GM10248 (cell line): ENCODE measurements around the gene ACOD1.

Experiments
- CTCF ChIA-PET: fragments of 300-600 bp; sonication (Branson Sonifier 250); formaldehyde crosslinking; extraction: SDS; loops from one replicate; lab custom pipeline; 2021; ENCODE audit warnings: antibody characterized with exemption; lab: Yijun Ruan, JAX
- POLR2A ChIA-PET: fragments of 350-650 bp; sonication (Branson Sonifier 250); formaldehyde crosslinking; extraction: SDS; loops from one replicate; lab custom pipeline; 2020; ENCODE audit warnings: antibody characterized with exemption; lab: Yijun Ruan, JAX
- DNase-seq: peaks from one replicate; pipeline ENCODE4 v3.0.0; 2012; ENCODE audit errors: extremely low spot score
- TF ChIP-seq, protein P1 (sequence below): IDR thresholded peaks from 2 replicates; pipeline ENCODE4 v1.5.1; 2012; ENCODE audit warnings: mild to moderate bottlenecking, low read depth; ENCODE audit errors: extremely low read depth, missing control alignments, control extremely low read depth

The ACOD1 gene

DNA sequence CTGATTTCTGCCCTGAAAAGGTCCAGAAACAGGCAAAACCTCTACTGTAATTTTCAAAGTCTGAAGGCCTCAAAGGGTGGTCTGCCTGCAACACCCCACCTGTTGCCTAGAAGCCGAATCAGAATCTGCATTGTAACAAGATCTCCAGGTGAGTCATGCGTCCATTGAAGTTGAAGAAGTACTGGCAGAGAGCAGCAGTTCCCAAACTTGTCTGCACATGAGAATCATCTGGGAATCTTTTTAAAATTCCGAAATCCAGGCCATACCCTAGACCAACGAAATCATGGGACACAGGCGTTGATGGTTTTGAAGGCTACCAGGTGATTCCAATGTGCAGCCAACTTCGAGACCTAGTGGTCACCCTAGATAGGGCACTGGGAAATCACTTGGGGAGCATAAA lies 27.6 kb downstream of the ACOD1 start:
- ChIA-PET POLR2A (no interaction called here), CTCF (interaction anchor here (0.7 to 1.4 kb wide), 2 partner anchors 12 to 78 kb away, joined by 3 read pairs; no protein-coding TSS in a partner anchor)
- DNase-seq, result no peak
- TF ChIP-seq, protein P1, sequence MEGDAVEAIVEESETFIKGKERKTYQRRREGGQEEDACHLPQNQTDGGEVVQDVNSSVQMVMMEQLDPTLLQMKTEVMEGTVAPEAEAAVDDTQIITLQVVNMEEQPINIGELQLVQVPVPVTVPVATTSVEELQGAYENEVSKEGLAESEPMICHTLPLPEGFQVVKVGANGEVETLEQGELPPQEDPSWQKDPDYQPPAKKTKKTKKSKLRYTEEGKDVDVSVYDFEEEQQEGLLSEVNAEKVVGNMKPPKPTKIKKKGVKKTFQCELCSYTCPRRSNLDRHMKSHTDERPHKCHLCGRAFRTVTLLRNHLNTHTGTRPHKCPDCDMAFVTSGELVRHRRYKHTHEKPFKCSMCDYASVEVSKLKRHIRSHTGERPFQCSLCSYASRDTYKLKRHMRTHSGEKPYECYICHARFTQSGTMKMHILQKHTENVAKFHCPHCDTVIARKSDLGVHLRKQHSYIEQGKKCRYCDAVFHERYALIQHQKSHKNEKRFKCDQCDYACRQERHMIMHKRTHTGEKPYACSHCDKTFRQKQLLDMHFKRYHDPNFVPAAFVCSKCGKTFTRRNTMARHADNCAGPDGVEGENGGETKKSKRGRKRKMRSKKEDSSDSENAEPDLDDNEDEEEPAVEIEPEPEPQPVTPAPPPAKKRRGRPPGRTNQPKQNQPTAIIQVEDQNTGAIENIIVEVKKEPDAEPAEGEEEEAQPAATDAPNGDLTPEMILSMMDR, result no peak

DNA sequence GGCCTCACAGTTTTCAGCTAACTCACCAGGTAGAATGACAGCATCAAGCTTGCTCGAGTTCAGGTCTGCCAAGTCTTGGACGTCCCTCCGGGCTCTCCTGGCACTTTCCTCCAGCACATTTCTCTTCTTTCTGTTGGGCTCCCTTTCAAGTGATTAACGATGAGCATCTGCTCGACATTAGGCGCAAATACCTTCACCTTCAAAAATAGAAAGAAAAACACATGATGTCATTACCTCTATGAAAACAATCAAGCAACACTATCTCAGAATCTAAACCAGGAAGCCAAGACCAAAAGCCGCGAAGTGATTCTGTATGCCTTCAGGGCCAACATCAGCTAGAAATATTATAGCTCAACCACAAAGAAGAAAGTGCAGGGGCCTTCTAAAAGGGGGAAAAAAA lies 28.2 kb downstream of the ACOD1 start:
- no peak for DNase-seq
- ChIA-PET CTCF (interaction anchor here (0.7 to 1.4 kb wide), 5 partner anchors 9 to 1281 kb away, joined by 3 to 8 read pairs (median 4); no protein-coding TSS in a partner anchor), POLR2A (no interaction called here)
- TF ChIP-seq, protein P1, result no peak

DNA sequence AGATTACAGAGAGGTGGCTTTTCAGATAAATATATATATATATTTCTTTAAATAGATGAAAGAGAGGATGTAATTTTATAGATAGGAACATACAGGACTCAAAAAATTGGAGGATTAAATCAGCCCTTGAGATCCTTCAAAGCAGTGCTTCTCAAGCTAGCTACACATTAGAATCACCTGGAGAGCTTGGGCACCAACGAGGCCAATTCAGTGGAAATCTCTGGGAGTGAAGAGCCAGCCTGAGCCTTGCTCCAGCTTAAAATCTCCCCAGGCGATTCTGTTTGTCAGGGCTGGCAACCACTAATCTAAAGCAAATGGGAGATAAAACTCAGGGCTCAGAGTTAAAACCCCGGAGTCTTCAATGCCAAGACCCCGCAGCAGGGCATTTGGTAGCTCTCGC lies 28.6 kb downstream of the ACOD1 start:
- POLR2A ChIA-PET, result no interaction called here

DNA sequence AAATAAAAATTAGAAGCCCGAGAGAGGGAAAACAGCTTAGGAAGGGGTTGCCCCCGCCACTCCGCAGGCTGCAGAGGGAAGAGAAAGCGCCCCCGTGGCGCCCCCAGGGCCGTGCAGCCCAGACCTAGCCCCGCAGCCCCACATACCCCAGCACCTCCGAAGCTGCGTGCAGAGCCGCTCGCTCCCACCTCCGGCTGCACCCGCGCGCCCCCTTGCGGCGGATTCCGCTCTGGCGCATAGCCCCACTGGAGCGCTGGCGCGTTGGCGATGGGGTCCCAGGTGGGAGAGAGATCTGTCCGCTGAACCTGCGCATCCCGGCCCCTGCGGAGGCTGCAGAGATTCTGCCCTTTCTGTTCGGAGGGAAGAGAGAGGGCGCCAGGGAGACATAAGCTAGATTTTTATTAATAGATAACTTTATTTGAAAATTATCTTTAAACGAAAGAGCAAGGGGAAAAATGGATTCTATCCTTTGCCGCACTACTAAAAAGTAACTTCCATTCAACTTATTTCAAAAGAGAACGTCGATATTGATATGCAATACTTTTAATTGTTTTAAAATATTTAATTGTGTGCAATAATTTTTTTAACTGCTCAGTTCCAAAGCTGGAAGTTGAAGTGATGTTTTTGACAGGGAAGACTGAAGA lies 31.9 kb downstream of the ACOD1 start:
- CTCF ChIA-PET, result interaction anchor here (0.7 to 6.5 kb wide), 29 partner anchors 10 to 1513 kb away, joined by 3 to 57 read pairs (median 4); partner anchors contain the start of genes CLN5 and KCTD12
- POLR2A ChIA-PET, result no interaction called here
- TF ChIP-seq, protein P1, result peak; percentile 99
- DNase-seq, result peak; percentile 93

More for the DNA sequence above, 28.6 kb downstream of the ACOD1 start:
- TF ChIP-seq, protein P1, result no peak
- CTCF ChIA-PET, result interaction anchor here (0.7 to 1.4 kb wide), 7 partner anchors 9 to 1281 kb away, joined by 3 to 8 read pairs (median 4); no protein-coding TSS in a partner anchor
- DNase-seq, result no peak

DNA sequence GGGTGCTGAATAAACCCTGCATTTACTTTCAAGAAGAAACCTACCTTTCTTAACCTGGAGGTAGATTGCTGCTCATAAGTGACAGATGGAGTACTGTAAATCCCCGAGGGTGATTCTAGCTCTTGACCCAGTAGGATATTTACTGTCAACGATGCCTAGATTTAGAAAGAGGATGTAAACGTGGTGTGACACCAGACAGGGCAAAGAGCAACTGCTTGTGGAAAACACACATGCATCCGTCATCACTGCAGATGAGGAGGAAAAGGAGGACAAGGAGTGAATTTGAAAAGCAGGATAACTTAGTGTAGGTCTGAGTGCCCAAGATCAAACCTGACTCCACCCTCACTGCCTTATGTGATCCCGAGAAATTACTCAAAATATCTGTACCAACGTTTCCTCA lies 33.8 kb downstream of the ACOD1 start:
- POLR2A ChIA-PET, result no interaction called here
- no peak for DNase-seq
- CTCF ChIA-PET, result interaction anchor here (1.0 to 6.5 kb wide), 3 partner anchors 9 to 96 kb away, joined by 4 to 57 read pairs (median 14); partner anchors contain the start of genes CLN5 and KCTD12
- TF ChIP-seq, protein P1, result no peak

DNA sequence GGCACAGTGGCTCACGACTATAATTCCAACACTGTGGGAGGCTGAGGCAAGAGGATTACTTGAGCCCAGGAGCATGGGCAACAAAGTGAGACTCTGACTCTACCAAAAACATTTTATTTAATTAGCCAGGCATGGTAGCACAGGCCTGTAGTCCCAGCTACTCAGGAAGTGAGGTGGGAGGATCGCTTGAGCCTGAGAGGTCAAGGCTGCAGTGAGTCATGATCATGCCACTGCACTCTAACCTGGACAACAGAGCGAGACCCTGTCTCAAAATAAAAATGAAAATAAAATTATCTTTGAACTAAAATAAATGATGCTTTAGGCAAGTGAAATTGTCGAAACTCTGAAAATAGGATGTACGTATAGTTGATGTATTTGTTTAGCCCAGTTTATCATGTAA lies 35.4 kb downstream of the ACOD1 start:
- ChIA-PET POLR2A (no interaction called here), CTCF (interaction anchor here (3.0 to 6.5 kb wide), 2 partner anchors 8 to 10 kb away, joined by 10 to 57 read pairs; partner anchors contain the start of gene CLN5)
- TF ChIP-seq, protein P1, result no peak
- no peak for DNase-seq
